Ishikawa (cell line): Measurements from ENCODE around the gene TP53.

Source experiments
- CEBPB ChIP-seq: IDR thresholded peaks from 2 replicates; pipeline ENCODE4 v1.6.1; 2012
- CREB1 ChIP-seq: IDR thresholded peaks from 2 replicates; pipeline ENCODE4 v1.6.1; 2012; ENCODE audit warnings: low read depth
- EGR1 ChIP-seq: IDR thresholded peaks from 2 replicates; pipeline ENCODE4 v1.6.1; 2012
- EP300 ChIP-seq: IDR thresholded peaks from 2 replicates; pipeline ENCODE4 v1.6.1; 2012; ENCODE audit warnings: borderline replicate concordance
- FOXM1 ChIP-seq: IDR thresholded peaks from 2 replicates; pipeline ENCODE4 v1.6.1; 2012; ENCODE audit warnings: low read depth, borderline replicate concordance
- MAX ChIP-seq: IDR thresholded peaks from 2 replicates; pipeline ENCODE4 v1.6.1; 2012
- NFIC ChIP-seq: IDR thresholded peaks from 2 replicates; pipeline ENCODE4 v1.6.1; 2012
- RAD21 ChIP-seq: IDR thresholded peaks from 2 replicates; pipeline ENCODE4 v1.6.1; 2012; ENCODE audit warnings: low read depth
- REST ChIP-seq: IDR thresholded peaks from 2 replicates; pipeline ENCODE4 v1.6.1; 2012; ENCODE audit warnings: low read depth, mild to moderate bottlenecking
- TAF1 ChIP-seq: IDR thresholded peaks from 2 replicates; pipeline ENCODE4 v1.6.1; 2012; ENCODE audit warnings: low read depth, mild to moderate bottlenecking
- TCF12 ChIP-seq: IDR thresholded peaks from 2 replicates; pipeline ENCODE4 v1.6.1; 2012; ENCODE audit warnings: low read depth
- TEAD4 ChIP-seq: IDR thresholded peaks from 2 replicates; pipeline ENCODE4 v1.6.1; 2012
- USF1 ChIP-seq: IDR thresholded peaks from 2 replicates; pipeline ENCODE4 v1.6.1; 2012
- YY1 ChIP-seq: IDR thresholded peaks from 2 replicates; pipeline ENCODE4 v1.6.1; 2012; ENCODE audit warnings: low read depth
- ZBTB7A ChIP-seq: IDR thresholded peaks from 2 replicates; pipeline ENCODE4 v1.6.1; 2012; ENCODE audit warnings: low read depth

Gene TP53

GRCh38 chr17:7627250-7628121, 59.8 kb downstream of the TP53 start, which contains the start of gene SAT2:
Gene SAT2, minus strand, starts transcription at chr17:7627821. Its CDS starts 186 bp downstream, at chr17:7627635.
- TF ChIP-seq TEAD4 (peak; percentile 48; the same call in 1 of the 2 replicates), ZBTB7A (peak; percentile 84), TAF1 (peak; percentile 70), RAD21 (no peak), EGR1 (peak; percentile 63; the same call in 1 of the 2 replicates), FOXM1 (no peak), USF1 (0 out of 2 replicates have a peak, but pooled peaks have one; percentile 13)

- TF ChIP-seq CREB1 (no peak), MAX (no peak), TAF1 (no peak), TEAD4 (no peak), TCF12 (no peak), ZBTB7A (no peak), RAD21 (no peak), EGR1 (no peak), USF1 (no peak), FOXM1 (no peak), REST (no peak), CEBPB (no peak), EP300 (no peak), NFIC (no peak), YY1 (no peak)
These were observed 60.4 kb downstream of the TP53 start for GRCh38 chr17:7626956-7627249.

GRCh38 chr17:7626307-7626706, 61.0 kb downstream of the TP53 start:
- no peak for TF ChIP-seq EGR1

GRCh38 chr17:7623661-7624060, 63.6 kb downstream of the TP53 start:
- no peak for TF ChIP-seq TEAD4
- TF ChIP-seq MAX, result no peak
- no peak for TF ChIP-seq CEBPB
- TF ChIP-seq CREB1, result no peak
- TF ChIP-seq USF1, result no peak
- TF ChIP-seq ZBTB7A, result no peak
- TF ChIP-seq RAD21, result no peak
- no peak for TF ChIP-seq EGR1
- TF ChIP-seq REST, result no peak
- TF ChIP-seq NFIC, result no peak
- no peak for TF ChIP-seq EP300
- TF ChIP-seq FOXM1, result no peak
- no peak for TF ChIP-seq TAF1
- TF ChIP-seq YY1, result no peak
- no peak for TF ChIP-seq TCF12

GRCh38 chr17:7620835-7621234, 66.5 kb downstream of the TP53 start:
- TF ChIP-seq TCF12, result no peak
- TF ChIP-seq USF1, result no peak
- TF ChIP-seq YY1, result no peak
- TF ChIP-seq TAF1, result no peak
- no peak for TF ChIP-seq ZBTB7A
- TF ChIP-seq FOXM1, result no peak
- no peak for TF ChIP-seq MAX
- TF ChIP-seq NFIC, result no peak
- TF ChIP-seq TEAD4, result no peak
